Head of caudate nucleus (tissue), 42 donors: ENCODE measurements around the gene ZNF423.
A peak's percentile ranks its signal among the peaks of the same experiment; 100 is the strongest.

ENCODE experiments used
- DNase-seq, 42 donors: peaks; one replicate each; pipeline versions ENCODE4 v3.0.0 to v3.0.0-alpha.2; 2020 to 2021; ENCODE audit warnings: mixed read lengths in 7 of 42
- intact Hi-C: fragments of 100-400 bp; cut with DNase I; formaldehyde crosslinking; loops from one replicate; pipeline ENCODE4 v1.15.0; 2022

Gene ZNF423

DNA sequence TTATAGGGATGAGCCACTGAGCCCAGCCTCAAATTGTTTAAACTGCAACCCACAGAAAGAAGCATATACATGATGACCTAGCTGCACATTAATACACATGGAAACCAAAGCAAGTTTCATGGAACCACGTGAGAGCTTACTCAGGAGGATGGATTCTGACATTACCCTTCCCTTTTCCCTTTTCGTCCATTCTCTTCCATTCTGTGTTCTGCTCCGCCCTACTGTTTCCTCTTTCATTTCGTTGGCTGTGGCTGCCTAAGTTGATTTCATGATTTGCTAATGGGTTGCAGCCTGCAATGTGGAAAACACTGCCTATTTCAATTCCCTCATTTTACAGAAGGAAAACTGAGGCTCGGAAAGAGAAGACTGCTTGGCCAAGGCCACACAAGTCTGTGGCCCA is 305.8 kb downstream of the ZNF423 start:
- intact Hi-C loops = no loop called here

DNA sequence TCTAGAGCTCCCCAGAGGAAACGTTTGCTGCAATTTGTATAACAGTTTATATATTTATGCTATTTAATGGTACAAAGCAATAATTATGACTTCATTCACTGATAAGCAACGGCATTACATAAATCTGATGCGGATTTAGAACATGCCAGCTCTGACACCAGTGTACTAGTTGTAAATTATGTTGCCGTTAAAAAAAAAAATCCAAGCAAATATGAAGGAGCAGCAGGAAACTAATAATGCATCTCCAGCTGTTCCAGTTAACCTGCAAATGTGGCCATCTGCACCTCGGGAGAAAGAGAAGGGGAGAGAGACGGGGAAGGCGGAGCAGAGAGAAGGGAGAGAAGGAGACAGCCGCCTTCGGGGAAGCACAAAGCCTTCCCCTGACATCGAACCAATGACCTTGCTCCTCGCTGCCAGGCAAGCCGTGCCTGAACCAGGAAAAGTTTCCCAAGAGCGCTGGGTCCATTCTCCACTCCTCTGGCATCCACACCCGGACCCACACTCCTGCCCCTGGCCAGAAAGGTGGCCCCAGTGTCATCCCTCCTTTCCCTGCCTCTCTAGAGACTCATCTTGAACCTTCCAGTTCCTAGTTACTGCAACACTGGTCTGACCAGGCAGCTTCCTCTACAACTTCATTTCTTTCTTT is 307.5 kb downstream of the ZNF423 start:
- no peak for DNase-seq
- intact Hi-C loops = no loop called here

More for the DNA sequence above, 305.8 kb downstream of the ZNF423 start:
- DNase-seq = no peak

DNA sequence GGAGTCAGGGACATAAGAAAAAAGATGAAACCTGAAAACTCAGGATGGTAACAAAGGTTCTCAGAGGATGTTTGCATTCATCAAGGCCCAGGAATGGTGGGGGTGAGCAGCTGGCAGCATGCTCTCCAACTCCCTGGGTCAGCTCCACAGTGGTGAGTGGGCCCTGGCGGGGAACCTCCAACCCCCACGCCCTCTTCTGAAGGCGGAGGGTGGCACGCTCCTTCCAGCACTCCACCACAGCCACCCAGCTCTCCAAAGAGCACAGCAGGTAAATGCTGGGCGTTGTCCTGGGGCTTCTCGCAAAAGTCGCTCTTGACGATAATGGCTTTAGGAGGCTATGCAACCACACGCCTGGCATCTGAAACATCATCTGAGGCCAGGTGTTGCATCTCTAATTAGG is 308.5 kb downstream of the ZNF423 start:
- intact Hi-C loops = no loop called here

DNA sequence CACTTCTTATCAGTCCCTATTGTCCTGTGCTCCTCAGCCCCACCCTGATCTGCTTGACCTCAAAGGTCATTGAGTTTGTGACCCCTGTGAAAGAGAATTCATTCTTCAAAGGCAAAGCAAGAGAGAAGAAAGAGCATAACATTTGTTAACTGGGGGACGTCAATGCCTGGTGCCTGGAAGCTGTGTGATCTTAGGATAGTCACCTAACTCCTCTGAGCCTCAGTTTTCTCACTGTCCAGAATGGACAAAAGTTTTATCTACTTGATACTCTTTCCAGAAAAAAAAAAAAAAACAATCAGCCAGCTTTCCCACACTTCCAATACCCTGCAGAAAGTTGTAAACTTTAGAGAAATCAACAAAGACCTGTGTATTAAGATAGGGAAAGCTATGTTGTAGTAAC is 309.2 kb downstream of the ZNF423 start:
- DNase-seq = no peak
- intact Hi-C loops = no loop called here

More for the DNA sequence above, 308.5 kb downstream of the ZNF423 start:
- DNase-seq = no peak

DNA sequence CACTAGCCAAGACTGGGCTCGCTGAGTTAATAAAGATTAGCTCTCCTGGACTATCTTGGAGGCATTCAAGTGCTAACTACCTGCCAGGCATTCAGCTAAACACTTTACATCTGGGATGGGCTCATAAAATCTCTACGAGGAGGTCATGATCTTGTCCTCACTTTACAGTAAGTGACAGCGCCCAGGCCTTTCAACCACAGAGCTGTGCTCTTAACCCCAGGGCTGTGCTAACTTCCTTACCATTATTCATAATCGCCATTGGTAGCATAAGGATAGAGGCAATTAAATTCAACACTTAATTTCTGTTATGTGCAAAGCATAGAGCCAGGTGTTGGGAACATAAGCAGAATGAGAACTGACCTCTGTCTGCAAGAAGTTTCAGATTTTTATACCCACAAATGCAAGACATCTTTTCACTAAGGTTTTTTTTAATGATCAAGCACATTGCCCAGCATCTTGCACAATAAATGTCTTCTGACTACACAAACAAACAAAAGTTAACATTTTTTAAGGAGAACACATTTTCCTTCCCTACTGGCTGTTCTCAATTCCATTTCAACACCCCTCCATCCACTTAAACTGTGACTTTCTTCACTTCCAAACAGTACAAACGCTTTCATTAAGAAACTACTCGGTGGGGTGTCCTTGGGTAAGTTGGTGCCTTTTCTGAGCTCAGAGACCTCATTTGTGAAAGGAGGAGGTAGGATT is 310.0 kb downstream of the ZNF423 start:
- no peak for DNase-seq
- intact Hi-C loops = no loop called here

DNA sequence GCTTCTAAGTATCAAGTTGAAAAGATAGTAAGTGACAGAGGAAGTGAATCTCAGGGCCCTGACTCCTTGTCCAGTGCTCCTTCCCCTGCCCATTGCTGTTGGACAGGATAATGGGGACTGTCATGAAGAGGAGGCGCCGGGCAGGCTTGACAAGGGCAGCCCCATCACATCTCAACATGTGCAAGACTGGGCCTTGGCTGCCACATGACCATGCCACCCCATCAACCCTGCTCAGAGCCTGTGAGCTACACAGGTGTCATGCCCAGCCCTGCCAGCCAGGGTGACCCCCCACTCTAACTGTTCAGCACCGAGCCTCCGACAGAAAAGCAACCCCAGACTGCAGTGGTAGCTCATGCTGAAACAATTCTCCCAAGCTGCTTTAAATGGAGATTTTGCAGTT is 310.7 kb downstream of the ZNF423 start:
- intact Hi-C loops = no loop called here

DNA sequence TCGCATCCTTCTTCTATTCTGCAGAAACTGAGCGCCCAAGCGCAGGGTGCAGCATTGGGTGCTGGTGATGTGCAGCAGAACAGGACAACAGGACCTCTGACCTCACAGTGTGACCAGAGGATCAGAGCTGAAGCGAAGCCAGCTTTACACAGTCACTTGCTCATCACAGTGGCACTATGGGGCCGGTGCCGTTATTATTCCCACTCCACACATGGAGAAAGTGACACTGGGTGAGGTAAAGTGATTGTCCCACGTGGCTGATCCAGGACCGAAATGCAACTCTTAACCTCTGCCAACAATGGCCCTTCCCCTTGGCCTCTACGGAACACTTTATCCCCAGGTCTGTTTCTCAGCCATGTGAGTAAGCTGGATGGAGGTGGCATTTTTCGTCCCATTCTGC is 311.1 kb downstream of the ZNF423 start:
- no peak for DNase-seq
- intact Hi-C loops = no loop called here

More for the DNA sequence above, 310.7 kb downstream of the ZNF423 start:
- DNase-seq = no peak

DNA sequence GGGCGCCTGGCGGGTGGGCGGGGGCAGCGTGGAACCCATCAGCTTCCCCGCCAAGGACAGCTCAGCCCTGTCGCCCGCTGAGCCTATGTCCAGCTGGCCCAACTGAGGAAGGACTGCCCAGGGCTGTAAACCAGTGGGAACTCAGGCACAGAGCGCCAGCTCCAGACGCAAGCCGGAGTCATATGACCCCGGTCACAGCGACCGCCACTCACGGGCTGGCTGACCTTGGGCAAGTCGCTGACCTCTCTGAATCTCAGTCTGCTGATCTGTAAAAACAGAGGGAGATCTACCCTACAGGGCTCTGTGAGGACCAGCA is 312.3 kb downstream of the ZNF423 start:
- DNase-seq = peak in 2 of 42 donors; percentile 21 to 45
- intact Hi-C loops = no loop called here

DNA sequence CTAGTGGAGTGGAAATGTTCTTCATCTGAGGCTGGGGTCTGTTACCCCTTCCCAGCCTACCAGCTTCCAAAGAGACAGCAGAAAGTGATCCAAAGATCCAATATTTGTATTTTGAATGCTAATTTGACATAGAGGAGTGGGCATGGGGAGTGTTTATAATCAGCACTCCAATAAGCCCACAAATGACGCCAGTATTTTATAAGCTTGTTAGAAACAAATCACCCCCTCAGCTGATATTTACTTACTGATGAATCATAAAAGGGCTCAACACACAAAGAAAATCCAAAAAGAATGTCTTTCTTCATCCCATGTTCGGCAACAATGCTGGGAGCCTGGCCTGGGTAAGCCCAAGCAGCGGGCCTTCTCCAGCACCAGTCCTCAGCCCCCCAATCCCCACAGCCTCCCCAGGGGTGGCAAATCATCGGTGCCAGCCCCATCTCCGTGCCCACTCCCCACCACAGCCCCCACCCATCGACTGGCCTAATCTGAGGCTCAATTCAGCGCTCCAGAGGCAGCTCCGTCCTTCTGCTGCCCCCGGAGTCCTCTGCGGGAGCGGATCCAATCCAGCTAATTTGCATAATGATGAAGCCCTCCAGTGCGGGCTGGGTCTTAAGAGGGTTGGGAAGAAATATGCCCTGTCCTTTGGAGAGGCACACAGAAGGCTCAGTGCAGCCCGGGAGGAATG is 312.8 kb downstream of the ZNF423 start:
- intact Hi-C loops = no loop called here

DNA sequence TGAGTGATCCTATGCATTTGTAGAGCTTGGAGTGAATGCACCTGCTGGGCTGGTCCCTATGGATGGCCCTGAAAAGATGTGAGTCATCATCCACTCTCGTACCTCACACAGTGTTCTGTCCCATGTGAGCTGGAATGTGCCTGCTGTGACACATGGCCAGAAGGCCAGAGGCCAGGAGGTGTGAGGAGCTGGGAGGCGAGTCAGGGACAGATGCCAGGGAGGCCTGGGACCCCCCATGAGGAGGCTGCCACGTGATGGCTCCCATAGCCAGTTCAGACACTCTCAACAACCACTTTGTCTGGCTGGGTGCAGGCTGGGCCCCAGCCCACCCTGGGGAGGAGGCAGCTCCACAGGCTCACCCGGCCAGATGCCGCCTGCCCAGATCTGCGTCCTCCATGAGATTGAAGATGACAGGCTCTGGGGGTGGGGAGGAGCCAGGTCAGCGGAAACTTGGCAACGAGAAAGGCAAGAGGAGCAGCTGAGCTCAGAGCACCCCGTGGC is 313.5 kb downstream of the ZNF423 start:
- intact Hi-C loops = no loop called here
- DNase-seq = no peak

More for the DNA sequence above, 312.8 kb downstream of the ZNF423 start:
- DNase-seq = no peak

DNA sequence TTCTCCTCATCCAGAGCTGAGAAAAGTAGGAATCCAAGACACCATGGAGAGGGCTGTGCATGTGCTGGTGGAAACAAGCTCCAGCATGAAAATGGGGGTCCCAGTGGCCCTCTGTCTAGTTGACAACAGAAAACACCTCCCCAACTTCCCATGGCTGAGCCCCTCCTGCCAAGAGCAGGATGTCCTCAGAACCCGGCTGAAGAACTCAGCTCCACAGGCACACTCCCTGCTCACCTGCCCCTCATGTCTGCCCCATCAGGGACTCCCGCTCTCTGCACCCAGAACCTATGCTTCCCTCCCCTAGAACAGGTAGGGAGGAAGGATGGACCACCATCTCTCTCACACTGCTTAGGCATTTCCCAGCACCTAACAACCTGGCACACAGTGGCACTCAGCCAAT is 315.1 kb downstream of the ZNF423 start:
- DNase-seq = no peak
- intact Hi-C loops = no loop called here

DNA sequence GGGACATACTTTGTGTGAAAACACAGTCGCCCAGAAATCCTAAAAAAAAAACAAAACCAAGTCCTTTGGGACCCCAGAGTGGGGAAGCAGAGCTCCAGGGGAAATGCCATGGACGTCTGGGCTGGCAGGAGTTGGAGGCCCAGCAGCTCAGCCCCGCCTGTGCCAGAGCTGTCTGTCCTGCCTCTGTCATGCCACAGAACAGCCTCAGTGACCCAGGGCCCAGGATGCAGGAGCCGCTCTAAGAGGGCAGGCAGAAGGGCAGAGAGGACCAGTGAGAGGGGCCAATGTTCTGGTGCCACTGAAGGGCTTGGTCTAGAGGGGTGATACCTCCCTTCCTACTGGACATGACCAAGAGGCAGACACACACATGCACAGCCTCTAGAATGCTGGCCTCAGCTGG is 316.2 kb downstream of the ZNF423 start:
- intact Hi-C loops = no loop called here

DNA sequence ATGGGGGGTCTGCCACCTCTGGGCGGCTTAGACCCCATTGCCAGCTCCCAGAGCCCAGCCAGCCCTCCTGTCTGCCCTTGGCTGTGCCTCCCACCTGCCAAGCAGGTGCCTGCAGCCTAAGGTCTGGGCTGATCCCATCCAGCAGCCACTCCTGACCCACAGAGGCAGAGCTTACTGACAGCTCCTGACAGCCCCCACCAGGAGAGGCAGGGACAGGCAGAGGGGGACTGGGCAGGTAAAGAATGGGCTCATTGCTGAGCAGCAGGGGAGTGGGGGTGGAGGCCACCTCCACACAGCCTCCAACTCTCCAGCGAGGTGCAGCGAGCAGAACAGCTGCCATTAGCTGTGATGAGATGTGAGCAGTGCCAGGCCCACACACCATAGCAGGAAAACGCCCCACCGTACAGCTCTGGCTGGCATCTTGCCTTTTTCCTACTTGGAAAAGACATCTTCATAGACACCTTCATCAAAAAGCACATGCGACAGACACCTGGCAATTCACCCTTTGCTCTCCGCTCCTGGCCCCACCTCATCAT is 317.9 kb downstream of the ZNF423 start:
- intact Hi-C loops = no loop called here
- peak in 40 of 42 donors; percentile 32 to 91 (median 66) for DNase-seq

More for the DNA sequence above, 316.2 kb downstream of the ZNF423 start:
- DNase-seq = no peak

DNA sequence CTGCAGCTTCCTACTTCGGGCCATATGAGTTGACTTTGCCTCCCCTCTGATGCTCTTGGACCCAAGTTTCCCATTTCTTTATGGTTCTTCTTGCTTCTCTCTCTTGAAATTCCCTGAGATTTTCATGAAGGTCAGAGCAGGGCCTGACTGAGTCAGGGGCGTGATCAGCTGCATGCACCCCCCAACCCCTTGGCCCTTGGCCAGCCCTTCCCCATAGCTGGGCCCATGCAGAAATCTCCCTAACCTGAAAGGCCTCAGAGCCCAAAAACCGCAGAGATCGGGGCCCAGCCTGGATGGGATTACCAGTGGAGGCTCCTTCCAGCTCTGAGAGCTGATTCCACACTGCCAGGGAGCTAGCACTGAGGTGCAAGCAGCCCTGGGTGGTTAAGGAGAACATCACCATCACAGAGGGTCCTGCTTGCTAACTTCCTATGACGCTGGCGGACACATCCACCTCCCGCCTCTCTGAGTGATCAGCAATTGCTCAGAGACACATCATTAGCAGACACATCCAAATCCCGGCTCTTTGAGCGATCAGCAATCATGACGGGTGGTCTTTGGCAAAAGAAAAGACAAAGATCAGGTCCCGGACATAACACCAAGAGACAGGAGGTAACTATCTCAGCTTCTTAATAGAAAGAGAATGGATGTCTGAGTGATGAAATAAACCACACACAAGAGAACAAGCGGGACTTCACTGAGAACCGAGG is 320.9 kb downstream of the ZNF423 start:
- DNase-seq = no peak
- intact Hi-C loops = no loop called here

DNA sequence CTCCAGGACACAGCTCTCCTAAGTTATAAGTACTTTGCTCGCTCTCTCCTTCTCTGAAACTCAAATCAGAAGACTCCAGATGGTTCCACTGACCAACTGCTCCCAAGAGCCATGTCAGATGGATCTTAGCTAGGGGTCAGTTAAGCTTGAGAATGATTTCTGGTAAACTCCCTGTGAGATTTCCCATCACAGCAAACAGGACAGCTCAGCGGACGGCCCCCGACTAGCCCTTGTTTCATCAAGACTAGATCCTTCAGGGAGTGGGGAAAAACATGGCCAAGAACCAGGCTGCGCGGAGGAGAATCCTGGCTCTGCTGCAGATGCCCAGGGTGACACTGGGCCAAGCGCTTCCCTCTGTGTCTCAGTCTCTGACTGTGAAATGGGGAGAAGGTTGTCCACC is 322.5 kb downstream of the ZNF423 start:
- no peak for DNase-seq
- intact Hi-C loops = no loop called here

DNA sequence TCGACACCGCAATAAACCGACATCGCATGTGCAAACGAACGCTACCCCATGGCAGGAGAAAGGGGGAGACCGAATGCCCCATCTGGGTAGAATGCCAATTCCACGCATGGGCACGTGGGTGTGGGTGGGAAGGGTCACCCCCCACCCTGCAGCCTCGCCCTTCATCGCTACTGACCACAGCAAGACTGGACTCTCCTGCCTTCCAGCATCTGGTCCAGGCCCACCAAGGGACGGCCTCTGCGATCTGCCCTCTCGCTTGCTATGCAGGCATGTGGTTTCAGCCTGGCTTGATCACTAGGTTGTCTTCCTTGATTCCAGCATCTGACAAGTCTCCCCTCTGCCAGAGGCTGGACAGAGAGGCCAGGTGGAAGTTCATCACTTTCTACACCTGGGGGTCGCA is 323.0 kb downstream of the ZNF423 start:
- no peak for DNase-seq
- intact Hi-C loops = no loop called here

DNA sequence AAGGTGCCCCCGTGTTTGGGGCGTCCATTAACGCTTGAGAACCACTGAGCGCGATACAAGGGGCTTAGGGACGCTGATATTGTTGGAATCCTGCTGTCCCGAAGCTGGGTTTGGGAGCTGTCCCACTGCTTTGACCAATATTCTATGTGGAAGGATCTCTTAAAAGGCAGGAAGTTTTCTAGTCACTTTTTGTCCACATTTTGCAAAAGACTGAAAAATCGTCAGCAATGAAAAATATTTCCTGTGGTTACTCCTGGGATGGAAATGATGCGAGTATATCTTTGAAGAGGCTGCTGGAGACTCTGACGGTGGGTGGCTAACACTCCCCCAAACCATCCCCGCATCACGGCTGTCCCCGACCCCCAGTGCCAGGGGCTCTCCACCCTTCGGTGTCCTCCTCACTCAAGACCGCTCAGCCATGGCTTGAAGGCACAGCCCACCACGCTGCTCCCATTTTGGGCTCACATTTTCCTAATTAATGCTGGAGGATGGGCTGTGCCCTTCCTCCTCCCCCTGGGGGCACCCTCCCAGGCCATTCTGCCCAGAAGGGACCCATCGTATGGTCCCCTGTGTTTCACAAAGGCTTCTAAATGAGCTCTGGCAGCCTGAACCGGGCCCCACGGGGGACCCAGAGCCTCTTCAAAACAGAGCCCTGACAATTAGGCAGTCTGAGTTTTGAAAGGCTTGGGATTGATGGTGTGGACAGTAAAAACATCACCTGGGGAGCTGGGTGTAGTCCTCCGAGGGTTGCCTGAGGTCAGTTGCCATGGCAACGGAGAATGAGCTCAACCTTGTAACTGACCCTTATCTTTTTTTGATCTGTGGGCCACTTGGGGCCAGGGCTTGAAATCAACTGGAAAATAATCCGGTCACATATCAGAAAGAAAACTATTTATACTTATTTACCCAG is 323.7 kb downstream of the ZNF423 start:
- no peak for DNase-seq

DNA sequence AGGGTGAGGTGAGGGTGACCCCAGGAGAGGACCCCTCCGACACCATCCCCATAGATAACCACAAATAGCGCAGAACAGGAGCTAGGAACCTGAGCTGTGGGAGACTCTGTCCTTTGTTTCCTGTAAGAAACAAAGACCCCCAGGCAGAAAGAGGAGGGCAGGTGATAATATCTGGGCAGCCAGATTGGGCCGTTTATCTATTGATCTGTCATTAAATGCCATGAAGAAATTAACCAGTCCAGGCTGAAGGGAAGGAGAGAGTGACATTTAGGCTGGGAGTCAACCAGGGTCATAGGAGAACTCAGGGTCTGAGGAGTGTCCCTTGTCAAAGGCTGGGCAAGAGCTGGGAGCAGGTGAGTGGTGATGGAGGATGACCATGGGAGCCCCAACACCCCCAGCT is 324.5 kb downstream of the ZNF423 start:
- intact Hi-C loops = no loop called here
- no peak for DNase-seq

More for the DNA sequence above, 323.7 kb downstream of the ZNF423 start:
- intact Hi-C loops = no loop called here
